ENCODE data around the gene BST2. TPM values are rescaled to one million over a fixed set of nuclear protein-coding genes. Genes with fewer than 3 reads are reported as not detected.
A peak's percentile ranks its signal among the peaks of the same experiment; 100 is the strongest.

Gene BST2
- total RNA-seq, 1 experiment from 2014 or later = 98.4 TPM

DNA sequence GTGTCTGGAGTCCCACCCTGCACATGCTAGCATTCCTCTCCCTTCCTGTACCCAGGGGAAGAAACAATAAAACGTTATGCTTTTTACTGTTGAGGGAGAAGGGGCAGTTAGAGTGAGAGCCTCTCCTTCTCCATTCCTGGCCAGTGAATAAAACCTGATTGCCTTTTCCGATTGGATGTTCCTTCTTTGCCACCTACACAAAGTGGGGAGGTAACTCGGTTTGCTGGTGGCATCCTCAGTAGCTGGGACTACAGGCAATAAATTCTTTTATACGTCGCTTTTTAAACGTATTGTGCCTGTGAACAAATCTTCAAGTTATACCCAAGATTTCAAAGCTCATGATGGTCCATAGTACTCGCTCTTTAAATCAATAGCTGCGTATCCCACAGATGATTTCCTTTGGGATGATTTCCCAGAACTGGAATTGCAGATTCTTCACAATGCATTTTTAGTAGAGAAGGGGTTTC, 13.8 kb upstream of the BST2 start:
- H3K4me1 ChIP-seq = peaks cover 8% of the 10 kb centered on the region; the same call in 1 of the 2 replicates
- Mint-ChIP-seq H3K27me3 (ENCODE audit: insufficient read depth, unreplicated experiment) (no peaks in the 10 kb centered on the region), H3K36me3 (ENCODE audit: insufficient read depth, unreplicated experiment) (peaks cover 14% of the 10 kb centered on the region), H3K4me3 (ENCODE audit: unreplicated experiment) (peak overlapping the region; percentile 85), H3K9me3 (ENCODE audit: unreplicated experiment) (no peaks in the 10 kb centered on the region), H3K27ac (ENCODE audit: unreplicated experiment) (peak overlapping the region; percentile 89), H3K4me1 (ENCODE audit: low read depth, unreplicated experiment) (peaks cover 12% of the 10 kb centered on the region)
- CTCF ChIA-PET = interaction anchor here (0.6 to 1.4 kb wide), 8 partner anchors 10 to 347 kb away, joined by 3 to 6 read pairs (median 4); partner anchors contain the start of genes BST2 and DDA1
- peak overlapping the region; percentile 49 for H3K4me3 ChIP-seq (ENCODE audit: low read depth, low read length)
- H3K36me3 ChIP-seq (ENCODE audit: control insufficient read depth, insufficient read depth, low read length) = no peaks in the 10 kb centered on the region
- no peaks in the 10 kb centered on the region for H3K27me3 ChIP-seq (replicated peaks; ENCODE audit: control insufficient read depth, insufficient read depth, low read length)
- no peaks in the 10 kb centered on the region for H3K9me3 ChIP-seq
- BruUV-seq (replicated peaks) = TSS peak; percentile 80
- TF ChIP-seq, protein P1, sequence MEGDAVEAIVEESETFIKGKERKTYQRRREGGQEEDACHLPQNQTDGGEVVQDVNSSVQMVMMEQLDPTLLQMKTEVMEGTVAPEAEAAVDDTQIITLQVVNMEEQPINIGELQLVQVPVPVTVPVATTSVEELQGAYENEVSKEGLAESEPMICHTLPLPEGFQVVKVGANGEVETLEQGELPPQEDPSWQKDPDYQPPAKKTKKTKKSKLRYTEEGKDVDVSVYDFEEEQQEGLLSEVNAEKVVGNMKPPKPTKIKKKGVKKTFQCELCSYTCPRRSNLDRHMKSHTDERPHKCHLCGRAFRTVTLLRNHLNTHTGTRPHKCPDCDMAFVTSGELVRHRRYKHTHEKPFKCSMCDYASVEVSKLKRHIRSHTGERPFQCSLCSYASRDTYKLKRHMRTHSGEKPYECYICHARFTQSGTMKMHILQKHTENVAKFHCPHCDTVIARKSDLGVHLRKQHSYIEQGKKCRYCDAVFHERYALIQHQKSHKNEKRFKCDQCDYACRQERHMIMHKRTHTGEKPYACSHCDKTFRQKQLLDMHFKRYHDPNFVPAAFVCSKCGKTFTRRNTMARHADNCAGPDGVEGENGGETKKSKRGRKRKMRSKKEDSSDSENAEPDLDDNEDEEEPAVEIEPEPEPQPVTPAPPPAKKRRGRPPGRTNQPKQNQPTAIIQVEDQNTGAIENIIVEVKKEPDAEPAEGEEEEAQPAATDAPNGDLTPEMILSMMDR (IDR thresholded peaks at IDR 0.05; ENCODE audit: insufficient read depth in 1 of 2, low read depth in 1 of 2, low read length in 1 of 2, severe bottlenecking in 1 of 2, unreplicated experiment in 1 of 2) = no peak
- intact Hi-C loops (cut with micrococcal nuclease; ENCODE audit: unreplicated experiment) = no loop called here
- POLR2A ChIA-PET = interaction anchor here (0.5 to 1.5 kb wide), 7 partner anchors 10 to 874 kb away, joined by 3 to 15 read pairs (median 5); partner anchors contain the start of genes BST2, DDA1 and RPL18A
- no peak for DNase-seq

DNA sequence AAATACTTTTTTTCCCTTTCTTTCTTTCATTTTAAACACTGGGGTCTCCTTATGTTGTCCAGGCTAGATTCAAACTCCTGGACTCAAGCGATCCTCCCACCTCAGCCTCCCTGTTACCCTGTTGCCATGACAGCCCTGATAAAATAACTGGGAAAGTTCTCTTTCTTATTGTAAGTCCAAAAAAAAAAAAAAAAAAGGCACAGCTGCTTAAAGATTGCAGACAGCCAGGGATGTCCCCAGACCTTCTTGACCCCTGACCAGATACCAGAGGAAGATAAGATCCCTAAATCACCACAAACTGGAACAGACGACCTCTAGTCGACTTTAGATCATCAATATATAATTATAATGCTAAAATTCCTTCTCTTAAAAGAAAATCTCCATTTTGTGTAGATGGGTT, 13.3 kb upstream of the BST2 start:
- TF ChIP-seq, protein P1 (IDR thresholded peaks at IDR 0.05; ENCODE audit: insufficient read depth in 1 of 2, low read depth in 1 of 2, low read length in 1 of 2, severe bottlenecking in 1 of 2, unreplicated experiment in 1 of 2) = no peak
- Mint-ChIP-seq H3K9me3 (ENCODE audit: unreplicated experiment) (no peaks in the 10 kb centered on the region), H3K4me3 (ENCODE audit: unreplicated experiment) (peak overlapping the region; percentile 85), H3K27me3 (ENCODE audit: insufficient read depth, unreplicated experiment) (no peaks in the 10 kb centered on the region), H3K4me1 (ENCODE audit: low read depth, unreplicated experiment) (peaks cover 12% of the 10 kb centered on the region), H3K36me3 (ENCODE audit: insufficient read depth, unreplicated experiment) (peaks cover 14% of the 10 kb centered on the region), H3K27ac (ENCODE audit: unreplicated experiment) (peak overlapping the region; percentile 89)
- H3K9me3 ChIP-seq = no peaks in the 10 kb centered on the region
- intact Hi-C loops (cut with micrococcal nuclease; ENCODE audit: unreplicated experiment) = no loop called here
- H3K36me3 ChIP-seq (ENCODE audit: control insufficient read depth, insufficient read depth, low read length) = no peaks in the 10 kb centered on the region
- CTCF ChIA-PET = interaction anchor here (1.1 to 1.4 kb wide), 2 partner anchors 13 to 34 kb away, joined by 4 to 6 read pairs; partner anchors contain the start of gene BST2
- peaks cover 8% of the 10 kb centered on the region; the same call in 1 of the 2 replicates for H3K4me1 ChIP-seq
- DNase-seq = no peak
- peak overlapping the region; percentile 49; the same call in 1 of the 2 replicates for H3K4me3 ChIP-seq (ENCODE audit: low read depth, low read length)
- POLR2A ChIA-PET = interaction anchor here (0.6 to 1.5 kb wide), 2 partner anchors 12 to 30 kb away, joined by 3 to 4 read pairs; no protein-coding TSS in a partner anchor
- H3K27me3 ChIP-seq (replicated peaks; ENCODE audit: control insufficient read depth, insufficient read depth, low read length) = no peaks in the 10 kb centered on the region
- no TSS peak for BruUV-seq (replicated peaks)

DNA sequence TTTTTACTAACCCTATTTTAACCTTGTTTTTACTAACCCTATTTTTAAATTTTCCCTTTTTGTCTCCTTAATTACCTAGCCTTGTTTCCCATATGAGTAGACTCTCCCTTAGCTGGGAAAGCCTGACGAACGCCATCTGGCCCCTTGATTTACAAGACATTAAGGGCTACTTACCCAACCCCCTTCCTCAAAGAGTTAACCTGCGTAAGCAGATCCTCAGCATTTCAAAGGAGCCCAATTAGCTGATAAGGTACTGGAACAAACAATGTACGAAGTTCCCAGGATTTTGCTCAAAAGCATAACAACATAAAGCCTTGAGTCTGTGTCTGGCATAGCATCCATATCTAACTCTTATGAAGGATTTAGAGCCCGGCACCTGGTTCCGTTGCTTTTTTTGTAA, 9.7 kb upstream of the BST2 start:
- no peaks in the 10 kb centered on the region for H3K9me3 ChIP-seq
- H3K27me3 Mint-ChIP-seq (ENCODE audit: insufficient read depth, unreplicated experiment) = no peaks in the 10 kb centered on the region
- H3K27ac Mint-ChIP-seq (ENCODE audit: unreplicated experiment) = no peak overlapping the region
- ChIA-PET POLR2A (no interaction called here), CTCF (no interaction called here)
- peaks cover 5% of the 10 kb centered on the region for H3K36me3 Mint-ChIP-seq (ENCODE audit: insufficient read depth, unreplicated experiment)
- DNase-seq = no peak
- no peaks in the 10 kb centered on the region; the same call in 1 of the 2 replicates for H3K36me3 ChIP-seq (ENCODE audit: control insufficient read depth, insufficient read depth, low read length)
- intact Hi-C loops (cut with micrococcal nuclease; ENCODE audit: unreplicated experiment) = no loop called here
- H3K27me3 ChIP-seq (replicated peaks; ENCODE audit: control insufficient read depth, insufficient read depth, low read length) = no peaks in the 10 kb centered on the region
- no peak overlapping the region for H3K4me3 ChIP-seq (ENCODE audit: low read depth, low read length)
- H3K9me3 Mint-ChIP-seq (ENCODE audit: unreplicated experiment) = no peaks in the 10 kb centered on the region
- H3K4me3 Mint-ChIP-seq (ENCODE audit: unreplicated experiment) = no peak overlapping the region
- TF ChIP-seq, protein P1 (IDR thresholded peaks at IDR 0.05; ENCODE audit: insufficient read depth in 1 of 2, low read depth in 1 of 2, low read length in 1 of 2, severe bottlenecking in 1 of 2, unreplicated experiment in 1 of 2) = no peak
- no TSS peak for BruUV-seq (replicated peaks)
- H3K4me1 Mint-ChIP-seq (ENCODE audit: low read depth, unreplicated experiment) = peaks cover 12% of the 10 kb centered on the region
- H3K4me1 ChIP-seq = peaks cover 3% of the 10 kb centered on the region; the same call in 1 of the 2 replicates

Measured in Caco-2 (cell line).